AG09309 (cell line): ENCODE measurements around the gene CAPZB.

Experiments used
- DNase-seq: peaks from one replicate; pipeline ENCODE4 v3.0.0-alpha.2; 2010; ENCODE audit warnings: low read depth
- H3K4me3 ChIP-seq: 2 replicates; pipeline ENCODE4 v1.5.1; 2011; ENCODE audit warnings: mild to moderate bottlenecking, low read depth, low read length, moderate library complexity; ENCODE audit not compliant: control insufficient read depth
- CTCF ChIP-seq: IDR thresholded peaks from 2 replicates; pipeline ENCODE4 v1.5.1; 2011; ENCODE audit warnings: mild to moderate bottlenecking, low read depth, low read length, inconsistent platforms; ENCODE audit not compliant: insufficient read depth, control insufficient read depth; ENCODE audit errors: missing control alignments

The CAPZB gene

DNA sequence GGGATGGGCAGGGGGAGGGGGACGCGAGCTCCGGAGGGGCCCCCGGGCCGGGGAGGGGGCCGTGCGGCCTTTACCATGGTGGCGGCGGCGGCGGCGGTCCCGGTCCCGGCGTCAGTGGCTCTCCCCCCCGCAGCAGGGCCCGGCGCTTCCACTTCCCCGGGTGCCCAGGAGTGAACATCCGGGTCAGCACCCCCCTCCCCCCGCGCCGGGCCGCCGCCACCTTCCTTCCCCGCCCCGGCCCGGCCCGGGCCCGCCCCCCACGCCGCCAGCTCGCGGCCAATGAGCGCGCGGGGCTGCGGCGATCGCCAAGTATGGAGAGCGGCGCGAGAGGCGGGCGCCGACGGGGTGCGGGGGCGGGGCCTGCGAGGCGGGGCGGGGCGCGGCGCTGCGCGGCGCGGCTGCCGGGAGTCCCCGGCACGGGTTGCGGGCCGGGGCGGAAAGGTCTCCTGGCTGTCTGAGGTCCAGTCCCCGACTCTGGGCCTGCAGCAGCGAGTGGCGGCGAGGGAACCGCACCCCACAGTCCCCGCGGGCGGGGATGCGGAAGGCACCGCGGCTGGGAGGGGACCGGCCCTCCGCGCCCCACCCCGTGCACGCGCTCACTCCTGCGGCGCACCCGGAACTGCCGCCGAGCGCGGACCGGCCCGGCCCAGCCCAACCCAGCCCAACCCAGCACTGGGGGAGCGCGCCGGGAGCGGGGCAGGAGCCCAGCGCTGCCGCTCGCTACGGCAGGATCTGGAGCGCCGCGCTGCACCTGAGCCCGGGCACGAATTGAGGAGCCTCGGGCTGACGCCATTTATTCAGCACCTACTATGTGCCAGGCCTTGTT is at the start of gene CAPZB:
CAPZB (minus strand) TSS at position 178 of the 826 bp plus-strand sequence; CDS start at position 77, 101 bp downstream.
- no peak for TF ChIP-seq CTCF
- DNase-seq, result no peak
- H3K4me3 ChIP-seq, result peak within 1 kb of the TSS; percentile 71

DNA sequence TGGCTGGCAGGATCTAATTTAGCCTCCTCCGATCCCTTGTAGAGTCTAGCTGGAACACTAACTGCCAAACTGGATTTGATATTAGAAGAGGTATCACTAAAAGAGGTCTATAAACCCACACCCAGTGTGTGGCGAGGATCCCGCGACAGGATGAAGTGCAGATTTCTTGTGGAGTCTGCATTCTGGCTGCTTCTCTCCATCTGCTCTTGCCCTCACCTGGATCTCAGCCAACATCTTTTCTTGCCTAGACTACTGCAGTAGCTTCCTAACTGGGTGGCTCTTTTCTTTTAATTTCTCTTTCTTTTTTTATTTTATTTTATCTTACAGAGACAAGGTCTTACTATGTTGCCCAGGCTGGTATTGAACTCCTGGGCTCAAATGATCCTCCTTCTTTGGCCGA is 48.9 kb upstream of the CAPZB start:
- DNase-seq, result no peak
- no peak overlapping the region for H3K4me3 ChIP-seq
- no peak for TF ChIP-seq CTCF

GRCh38 chr1:19533626-19534025 is 48.3 kb upstream of the CAPZB start:
- no peak for DNase-seq
- H3K4me3 ChIP-seq, result no peak overlapping the region

DNA sequence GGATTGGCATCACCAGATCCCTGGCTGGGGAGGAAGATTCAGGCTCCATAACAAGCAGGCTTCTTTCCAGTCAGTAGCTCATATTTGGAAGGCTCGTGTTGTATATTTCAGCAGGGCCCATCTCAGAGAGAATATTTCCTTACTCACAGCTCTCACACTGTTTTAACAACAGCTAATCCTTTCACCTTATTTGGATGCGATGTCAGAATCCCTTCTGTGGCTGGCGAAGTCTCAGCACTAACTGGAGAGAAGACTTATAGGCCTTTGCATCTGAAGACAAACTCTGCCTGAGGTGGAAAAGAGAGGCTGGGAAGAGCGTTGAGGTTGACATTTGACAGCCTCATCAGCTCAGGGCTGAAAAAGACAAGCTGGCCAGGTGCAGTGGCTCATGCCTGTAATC is 47.2 kb upstream of the CAPZB start:
- no peak for TF ChIP-seq CTCF
- DNase-seq, result no peak

More at GRCh38 chr1:19533626-19534025, 48.3 kb upstream of the CAPZB start:
- TF ChIP-seq CTCF, result no peak

GRCh38 chr1:19529664-19530063 is 44.3 kb upstream of the CAPZB start:
- no peak for DNase-seq
- no peak for TF ChIP-seq CTCF
- no peak overlapping the region for H3K4me3 ChIP-seq

More for the DNA sequence above, 47.2 kb upstream of the CAPZB start:
- H3K4me3 ChIP-seq, result no peak overlapping the region

DNA sequence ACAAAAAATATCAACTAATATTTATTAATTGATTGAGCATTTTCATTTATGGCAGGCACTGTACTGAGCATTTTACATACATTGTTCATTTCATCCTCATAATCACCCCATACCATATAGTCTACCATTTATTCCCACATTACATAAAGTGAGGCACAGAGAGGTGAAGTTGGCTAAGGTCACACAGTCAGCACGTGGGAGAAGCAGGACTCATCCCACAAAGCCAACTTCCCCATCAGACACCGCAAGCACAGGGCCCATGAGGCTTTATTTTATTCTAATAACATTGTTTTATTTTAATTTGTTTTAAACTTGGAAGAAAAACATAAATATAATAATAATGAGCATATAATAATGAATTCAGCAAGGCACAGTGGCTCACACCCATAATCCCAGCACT is 43.1 kb upstream of the CAPZB start:
- H3K4me3 ChIP-seq, result no peak overlapping the region
- DNase-seq, result no peak
- no peak for TF ChIP-seq CTCF
